Ishikawa (cell line): ENCODE results near the gene TRIM4.

Experiments used
- CEBPB ChIP-seq: IDR thresholded peaks from 2 replicates; pipeline ENCODE4 v1.6.1; 2012
- EGR1 ChIP-seq: IDR thresholded peaks from 2 replicates; pipeline ENCODE4 v1.6.1; 2012
- EP300 ChIP-seq: IDR thresholded peaks from 2 replicates; pipeline ENCODE4 v1.6.1; 2012; ENCODE audit warnings: borderline replicate concordance
- MAX ChIP-seq: IDR thresholded peaks from 2 replicates; pipeline ENCODE4 v1.6.1; 2012
- NFIC ChIP-seq: IDR thresholded peaks from 2 replicates; pipeline ENCODE4 v1.6.1; 2012
- RAD21 ChIP-seq: IDR thresholded peaks from 2 replicates; pipeline ENCODE4 v1.6.1; 2012; ENCODE audit warnings: low read depth
- TAF1 ChIP-seq: IDR thresholded peaks from 2 replicates; pipeline ENCODE4 v1.6.1; 2012; ENCODE audit warnings: low read depth, mild to moderate bottlenecking
- TEAD4 ChIP-seq: IDR thresholded peaks from 2 replicates; pipeline ENCODE4 v1.6.1; 2012
- ZBTB7A ChIP-seq: IDR thresholded peaks from 2 replicates; pipeline ENCODE4 v1.6.1; 2012; ENCODE audit warnings: low read depth

GRCh38 chr7:99920149-99920548, 819 bp upstream of the TRIM4 start:
- TF ChIP-seq TEAD4: no peak
- TF ChIP-seq MAX: no peak
- no peak for TF ChIP-seq EGR1
- no peak for TF ChIP-seq NFIC
- TF ChIP-seq RAD21: no peak
- TF ChIP-seq CEBPB: no peak
- TF ChIP-seq ZBTB7A: no peak
- TF ChIP-seq TAF1: no peak
- TF ChIP-seq EP300: no peak
